ENCODE measurements around the gene TANGO6.

DNA sequence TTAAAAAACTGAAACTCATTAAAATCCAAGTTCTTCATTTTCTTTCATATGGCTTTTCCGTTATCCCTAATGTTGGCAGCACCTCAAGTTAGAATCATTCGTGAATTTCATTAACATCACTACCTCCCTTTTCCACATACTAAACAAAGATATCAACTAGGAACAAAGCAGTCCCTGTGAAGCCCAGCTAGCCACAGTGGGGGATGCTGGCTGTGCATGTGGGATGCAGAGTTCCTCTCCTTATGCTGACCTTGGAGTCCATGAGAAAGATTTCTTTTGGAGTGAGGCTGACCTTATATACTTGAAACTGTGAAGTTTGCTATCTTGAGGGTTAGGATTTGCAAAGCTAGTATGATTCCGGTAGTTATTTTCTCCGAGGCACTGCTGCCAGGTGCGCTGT lies 117.6 kb downstream of the TANGO6 start:
- TF ChIP-seq, protein P1, sequence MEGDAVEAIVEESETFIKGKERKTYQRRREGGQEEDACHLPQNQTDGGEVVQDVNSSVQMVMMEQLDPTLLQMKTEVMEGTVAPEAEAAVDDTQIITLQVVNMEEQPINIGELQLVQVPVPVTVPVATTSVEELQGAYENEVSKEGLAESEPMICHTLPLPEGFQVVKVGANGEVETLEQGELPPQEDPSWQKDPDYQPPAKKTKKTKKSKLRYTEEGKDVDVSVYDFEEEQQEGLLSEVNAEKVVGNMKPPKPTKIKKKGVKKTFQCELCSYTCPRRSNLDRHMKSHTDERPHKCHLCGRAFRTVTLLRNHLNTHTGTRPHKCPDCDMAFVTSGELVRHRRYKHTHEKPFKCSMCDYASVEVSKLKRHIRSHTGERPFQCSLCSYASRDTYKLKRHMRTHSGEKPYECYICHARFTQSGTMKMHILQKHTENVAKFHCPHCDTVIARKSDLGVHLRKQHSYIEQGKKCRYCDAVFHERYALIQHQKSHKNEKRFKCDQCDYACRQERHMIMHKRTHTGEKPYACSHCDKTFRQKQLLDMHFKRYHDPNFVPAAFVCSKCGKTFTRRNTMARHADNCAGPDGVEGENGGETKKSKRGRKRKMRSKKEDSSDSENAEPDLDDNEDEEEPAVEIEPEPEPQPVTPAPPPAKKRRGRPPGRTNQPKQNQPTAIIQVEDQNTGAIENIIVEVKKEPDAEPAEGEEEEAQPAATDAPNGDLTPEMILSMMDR (conservative IDR thresholded peaks at IDR 0.05; ENCODE audit: low read length), result no peak
- TF ChIP-seq EZH2phosphoT487 (IDR thresholded peaks at IDR 0.05; ENCODE audit: borderline replicate concordance, low read depth, low read length), result no peak
